ENCODE measurements around the gene CMTM6.
"Not testable (repeated sequence)": the region's sequence is repeated elsewhere in the genome, so short reads cannot be mapped to it uniquely, and the experiment has no call there.

Gene CMTM6, protein sequence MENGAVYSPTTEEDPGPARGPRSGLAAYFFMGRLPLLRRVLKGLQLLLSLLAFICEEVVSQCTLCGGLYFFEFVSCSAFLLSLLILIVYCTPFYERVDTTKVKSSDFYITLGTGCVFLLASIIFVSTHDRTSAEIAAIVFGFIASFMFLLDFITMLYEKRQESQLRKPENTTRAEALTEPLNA

DNA sequence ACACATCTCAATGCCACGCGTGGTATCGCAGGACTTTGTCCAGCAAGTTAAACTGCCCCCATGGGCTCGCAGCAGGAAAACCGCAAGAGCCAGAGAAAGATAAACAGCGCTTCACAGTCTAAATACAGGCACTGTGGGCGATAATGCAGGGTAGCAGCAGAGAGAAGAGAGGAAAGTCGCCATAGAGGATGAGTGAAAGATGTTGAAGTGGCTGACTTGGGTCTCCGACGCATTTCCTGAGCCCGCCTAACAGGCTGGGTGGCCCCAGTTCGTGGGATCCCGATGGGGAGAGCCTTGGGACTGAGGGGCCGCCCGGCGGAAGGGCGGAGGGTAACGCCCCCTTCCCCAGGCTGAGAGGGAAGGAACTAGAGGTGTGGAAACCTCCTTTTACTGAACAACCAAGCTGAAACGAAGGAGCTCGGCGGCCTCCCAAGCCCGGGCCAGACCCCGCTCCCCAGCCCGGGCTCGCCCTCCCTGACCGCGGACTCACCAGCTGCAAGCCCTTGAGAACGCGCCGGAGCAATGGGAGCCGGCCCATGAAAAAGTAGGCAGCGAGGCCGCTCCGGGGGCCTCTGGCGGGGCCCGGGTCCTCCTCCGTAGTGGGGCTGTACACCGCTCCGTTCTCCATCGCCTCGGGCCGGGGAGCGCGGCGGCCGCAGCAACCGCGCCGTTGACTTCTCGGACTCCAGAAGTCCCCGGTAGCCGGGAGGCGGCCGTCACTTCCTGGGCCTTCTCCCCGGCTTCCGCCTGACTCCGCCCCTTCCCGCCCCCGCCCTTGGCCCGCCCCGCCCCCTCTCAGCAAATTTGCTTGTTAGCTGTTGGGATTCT, at the start of gene CMTM6:
Gene CMTM6, minus strand, starts transcription at position 735 of the 828 bp plus-strand sequence. Its CDS starts 107 bp downstream, at position 628.
- peak; percentile 95 for DNase-seq (ENCODE audit: low spot score)

DNA sequence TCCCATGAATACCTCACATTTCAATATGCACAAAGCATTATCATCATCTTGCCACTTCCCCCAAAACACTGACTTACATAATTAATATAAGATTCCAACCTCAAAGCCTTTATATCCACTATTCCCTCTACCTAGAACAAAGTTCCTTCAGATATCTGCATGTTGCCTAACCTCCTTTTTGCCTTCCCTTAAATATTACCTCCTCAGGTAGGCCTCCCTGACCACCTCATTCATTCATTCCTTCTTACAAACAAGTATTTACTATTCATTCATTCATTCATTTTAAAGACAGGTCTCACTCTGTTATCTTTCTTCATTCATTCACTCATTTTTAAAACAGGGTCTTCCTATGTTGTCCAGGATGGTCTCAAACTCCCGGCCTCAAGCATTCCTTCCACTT, 49.4 kb upstream of the CMTM6 start:
- DNase-seq (ENCODE audit: low spot score) = no peak

DNA sequence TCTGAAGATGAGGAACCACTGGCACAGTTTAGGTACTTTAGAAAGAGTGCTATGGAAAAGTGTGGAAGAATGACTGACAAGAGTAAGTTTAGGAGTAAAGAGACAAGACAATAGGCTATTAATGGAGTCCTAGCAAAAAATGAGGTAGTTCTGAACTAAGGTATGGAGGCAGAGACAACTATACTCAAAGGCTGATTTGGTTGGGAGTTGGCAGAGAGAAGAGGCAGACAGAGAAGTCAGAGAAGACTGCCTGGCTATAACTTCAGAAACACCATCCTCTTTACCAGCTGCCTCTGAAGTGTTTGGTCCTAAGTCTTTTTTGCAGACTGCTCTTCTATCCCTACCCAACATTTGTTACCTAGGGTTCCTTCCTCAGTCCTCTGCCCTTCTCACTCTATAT, 48.8 kb upstream of the CMTM6 start:
- DNase-seq (ENCODE audit: low spot score) = no peak

DNA sequence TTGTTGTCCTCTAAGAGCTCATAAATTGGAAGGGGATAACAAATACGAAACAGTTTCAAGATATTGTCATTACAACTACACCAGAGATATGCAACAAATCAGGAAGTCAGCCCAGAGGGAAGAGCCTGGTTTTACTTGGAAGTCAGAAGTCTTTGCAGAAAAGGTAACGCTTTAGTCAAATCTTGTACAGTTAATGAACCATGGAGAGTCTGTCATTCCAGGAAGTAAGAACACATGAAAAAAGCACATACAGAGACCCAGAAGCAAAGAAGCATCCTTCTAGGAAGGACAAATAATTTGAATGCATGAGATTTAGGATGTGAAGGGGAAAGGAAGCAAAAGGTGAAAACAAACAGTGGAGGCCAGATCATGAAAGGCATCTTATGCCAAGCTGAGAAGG, 48.4 kb upstream of the CMTM6 start:
- DNase-seq (ENCODE audit: low spot score) = no peak

DNA sequence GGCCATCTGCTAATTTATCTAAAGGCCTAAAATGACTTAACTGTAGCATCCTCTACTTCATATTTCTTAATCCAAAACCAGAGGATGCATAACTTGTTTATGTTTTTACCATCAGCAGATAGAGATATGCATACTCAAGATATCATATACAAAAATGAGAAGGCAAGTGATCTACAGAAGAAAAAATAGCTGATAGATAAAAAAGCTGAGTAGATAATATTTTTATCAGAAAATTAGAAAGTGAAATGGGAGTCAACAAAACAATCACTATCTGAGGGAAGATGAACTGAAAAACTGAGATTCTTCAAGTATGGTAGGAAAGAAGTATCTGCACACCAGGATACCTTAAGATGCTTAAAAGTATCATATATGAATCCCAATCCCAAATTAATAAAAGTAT, 42.7 kb upstream of the CMTM6 start:
- DNase-seq (ENCODE audit: low spot score) = no peak

DNA sequence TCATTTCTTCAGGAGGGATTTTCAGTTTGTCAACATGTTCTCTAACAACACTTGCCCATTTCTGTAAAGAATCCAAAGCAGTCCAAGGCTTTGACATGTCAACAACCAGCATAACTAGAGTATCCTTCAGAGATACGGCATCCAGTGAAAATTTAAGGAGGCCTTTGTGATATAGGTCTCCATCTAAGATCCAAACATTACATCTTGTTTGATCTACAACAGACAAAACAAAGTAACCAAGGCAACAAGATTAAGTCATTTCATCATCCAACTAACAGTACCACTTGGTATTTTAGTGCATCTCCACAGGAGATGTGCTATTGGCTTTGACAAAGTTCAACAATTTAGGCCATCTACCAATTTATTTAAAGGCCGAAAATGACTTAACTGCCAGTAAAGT, 42.2 kb upstream of the CMTM6 start:
- DNase-seq (ENCODE audit: low spot score) = no peak

DNA sequence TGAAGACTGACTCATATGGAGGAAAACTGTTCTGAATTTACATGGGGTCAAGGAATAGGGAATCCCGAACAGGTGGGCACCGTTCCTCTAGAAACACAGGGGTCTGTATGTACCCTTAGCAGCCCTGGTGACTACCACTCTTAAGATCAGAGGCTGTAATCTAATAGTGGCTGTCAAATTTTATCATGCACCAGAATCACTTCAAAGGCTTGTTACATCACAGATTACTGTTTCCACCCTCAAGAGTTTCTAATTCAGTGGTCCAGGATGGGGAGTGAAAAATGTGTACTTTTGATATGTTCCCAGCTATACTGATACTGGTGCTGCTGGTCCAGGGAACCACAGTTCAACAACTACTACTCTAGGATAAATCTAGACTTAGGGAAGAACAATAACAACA, 40.2 kb upstream of the CMTM6 start:
- DNase-seq (ENCODE audit: low spot score) = no peak

DNA sequence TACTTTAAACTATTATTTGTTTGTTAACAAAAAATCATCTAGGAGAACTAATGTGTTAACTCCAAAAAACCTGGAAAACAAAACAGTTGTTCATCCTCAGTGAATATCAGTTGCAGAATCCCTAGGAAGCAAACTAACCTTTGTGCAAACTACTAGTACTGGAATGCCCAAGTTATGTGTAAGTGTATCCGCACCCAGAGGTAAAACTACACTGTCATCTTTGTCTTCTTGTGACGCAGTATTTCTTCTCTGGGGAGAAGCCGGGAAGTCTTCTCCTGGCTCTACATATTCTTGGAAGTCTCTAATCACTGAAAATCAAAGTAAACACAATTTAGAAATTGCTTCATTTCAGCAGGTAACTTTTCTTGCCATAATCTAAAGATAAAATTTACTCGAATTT, 38.2 kb upstream of the CMTM6 start:
- DNase-seq (ENCODE audit: low spot score) = no peak

DNA sequence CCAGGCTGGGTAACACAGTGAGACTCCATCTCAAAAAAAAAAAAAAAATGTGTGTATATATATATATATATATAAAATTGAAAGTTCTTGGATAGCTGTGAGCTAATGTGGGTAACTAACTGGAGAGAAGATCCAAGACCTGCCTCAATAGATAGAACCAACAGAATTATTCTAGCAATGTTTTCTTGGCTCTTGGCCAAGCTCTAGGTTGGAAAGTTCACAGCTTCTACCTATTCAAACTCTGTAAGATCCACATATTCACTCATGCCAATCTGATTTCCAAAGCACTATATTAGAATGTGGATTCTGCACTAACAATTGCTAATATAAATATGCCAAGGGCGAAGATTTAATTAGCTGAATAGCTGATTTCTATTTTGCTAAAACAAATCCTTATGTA, 29.8 kb upstream of the CMTM6 start:
- DNase-seq (ENCODE audit: low spot score) = no peak

DNA sequence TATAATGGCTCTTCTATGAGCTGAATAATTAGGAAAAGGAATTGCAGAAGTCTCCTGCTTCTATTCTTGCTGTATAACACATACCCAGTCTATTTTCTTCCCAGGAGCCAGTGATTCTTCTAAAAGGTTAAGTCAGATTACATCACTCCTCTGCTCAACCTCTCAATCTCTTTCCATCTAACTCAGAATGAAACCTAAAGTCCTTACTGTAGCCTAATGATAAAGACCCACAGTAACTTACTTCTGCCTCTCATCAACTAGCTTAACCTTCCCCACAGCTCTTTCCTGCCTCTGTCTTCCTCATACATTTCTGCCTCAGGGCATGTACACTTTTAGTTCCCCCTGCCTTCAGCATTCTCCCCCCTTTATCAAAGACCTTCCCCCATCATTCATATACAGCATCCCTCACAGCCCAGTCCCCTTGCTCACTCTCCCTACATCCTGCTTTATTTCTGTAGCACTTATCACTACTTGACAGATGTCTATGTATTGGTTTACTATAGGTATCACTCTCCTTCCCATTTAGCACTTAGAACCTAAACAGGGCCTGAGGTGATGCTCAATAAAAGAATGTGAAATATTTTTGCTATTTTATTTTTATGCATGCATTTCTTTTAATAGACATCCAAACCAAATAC, 28.5 kb upstream of the CMTM6 start:
- no peak for DNase-seq (ENCODE audit: low spot score)

DNA sequence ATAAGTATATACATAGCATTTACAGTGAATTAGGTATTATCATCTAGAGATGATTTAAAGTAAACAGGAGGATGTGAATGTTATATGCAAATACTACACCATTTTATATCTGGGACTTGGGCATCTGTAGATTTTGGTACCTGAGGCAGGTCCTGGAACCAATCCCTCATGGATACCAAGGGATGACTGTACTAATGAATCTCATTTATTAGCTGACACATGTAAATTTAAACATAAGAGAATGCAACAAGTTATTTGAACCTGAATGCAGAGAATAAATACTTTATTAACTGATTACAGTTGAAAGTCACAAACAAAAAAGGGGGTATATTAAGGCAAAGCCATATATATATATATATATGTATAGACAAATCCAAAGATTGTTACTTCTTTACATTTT, 23.1 kb upstream of the CMTM6 start:
- DNase-seq (ENCODE audit: low spot score) = no peak

DNA sequence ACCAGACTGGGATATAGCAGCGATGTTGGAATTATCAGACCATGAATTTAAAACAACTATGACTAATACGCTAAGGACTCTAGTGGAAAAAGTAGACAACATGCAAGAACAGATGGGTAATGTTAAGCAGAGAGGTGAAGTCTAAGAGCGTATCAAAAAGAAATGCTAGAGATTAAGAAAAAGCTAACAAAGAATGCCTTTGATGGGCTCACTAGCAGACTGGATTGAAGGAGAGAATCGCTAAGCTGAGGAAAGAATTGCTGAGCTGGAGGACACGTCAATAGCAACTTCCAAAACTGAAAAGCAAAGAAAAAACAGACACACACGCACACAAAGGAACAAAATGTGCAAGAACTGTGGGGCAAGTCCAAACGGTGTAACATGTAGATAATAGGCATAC, 20.0 kb upstream of the CMTM6 start:
- no peak for DNase-seq (ENCODE audit: low spot score)

DNA sequence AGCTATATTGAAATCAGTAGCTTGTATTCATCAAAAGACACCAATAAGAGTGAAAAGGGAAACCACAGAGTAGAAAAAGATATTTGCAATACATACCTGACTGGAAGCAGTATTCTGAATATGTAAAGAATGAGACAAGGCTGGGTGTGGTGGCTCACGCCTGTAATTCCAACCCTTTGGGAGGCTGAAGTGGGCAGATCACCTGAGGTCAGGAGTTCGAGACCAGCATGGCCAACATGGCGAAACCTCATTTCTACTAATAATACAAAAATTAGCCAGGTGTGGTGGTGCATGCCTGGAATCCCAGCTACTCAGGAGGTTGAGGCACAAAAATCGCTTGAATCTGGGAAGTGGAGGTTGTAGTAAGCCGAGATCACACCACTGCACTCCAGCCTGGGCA, 16.3 kb upstream of the CMTM6 start:
- DNase-seq (ENCODE audit: low spot score) = not testable (repeated sequence)

DNA sequence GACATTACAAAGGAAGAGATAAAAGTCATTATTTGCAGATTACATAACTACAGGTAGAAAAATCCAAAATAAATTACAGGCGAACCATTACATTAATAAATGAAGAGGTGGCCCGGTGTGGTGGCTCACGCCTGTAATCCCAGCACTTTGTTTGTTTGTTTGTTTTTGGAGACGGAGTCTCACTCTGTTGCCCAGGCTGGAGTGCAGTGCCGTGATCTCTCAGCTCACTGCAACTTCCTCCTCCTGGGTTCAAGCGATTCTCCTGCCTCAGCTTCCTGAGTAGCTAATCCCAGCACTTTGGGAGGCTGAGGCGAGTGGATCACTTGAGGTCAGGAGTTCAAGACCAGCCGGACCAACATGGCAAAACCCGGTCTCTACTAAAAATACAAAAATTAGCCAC, 14.1 kb upstream of the CMTM6 start:
- DNase-seq (ENCODE audit: low spot score) = not testable (repeated sequence)

DNA sequence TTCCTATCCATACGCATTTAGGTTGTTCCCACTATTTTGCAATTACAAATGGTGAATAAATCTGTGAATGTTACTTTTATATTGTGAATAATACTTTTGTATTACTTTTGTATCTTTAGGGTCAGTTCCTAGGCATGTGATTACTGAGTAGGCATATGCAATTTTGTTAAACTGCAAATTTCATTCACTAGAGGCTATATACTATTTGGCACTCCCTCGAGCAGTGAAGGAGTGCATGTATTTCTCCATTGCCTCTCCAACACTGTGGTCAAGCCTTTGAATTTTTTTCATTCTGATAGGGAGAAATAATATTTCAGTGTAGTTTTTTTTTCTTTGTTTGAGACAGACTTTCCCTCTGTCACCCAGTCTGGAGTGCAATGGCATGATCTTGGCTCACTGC, 8.4 kb upstream of the CMTM6 start:
- DNase-seq (ENCODE audit: low spot score) = no peak

DNA sequence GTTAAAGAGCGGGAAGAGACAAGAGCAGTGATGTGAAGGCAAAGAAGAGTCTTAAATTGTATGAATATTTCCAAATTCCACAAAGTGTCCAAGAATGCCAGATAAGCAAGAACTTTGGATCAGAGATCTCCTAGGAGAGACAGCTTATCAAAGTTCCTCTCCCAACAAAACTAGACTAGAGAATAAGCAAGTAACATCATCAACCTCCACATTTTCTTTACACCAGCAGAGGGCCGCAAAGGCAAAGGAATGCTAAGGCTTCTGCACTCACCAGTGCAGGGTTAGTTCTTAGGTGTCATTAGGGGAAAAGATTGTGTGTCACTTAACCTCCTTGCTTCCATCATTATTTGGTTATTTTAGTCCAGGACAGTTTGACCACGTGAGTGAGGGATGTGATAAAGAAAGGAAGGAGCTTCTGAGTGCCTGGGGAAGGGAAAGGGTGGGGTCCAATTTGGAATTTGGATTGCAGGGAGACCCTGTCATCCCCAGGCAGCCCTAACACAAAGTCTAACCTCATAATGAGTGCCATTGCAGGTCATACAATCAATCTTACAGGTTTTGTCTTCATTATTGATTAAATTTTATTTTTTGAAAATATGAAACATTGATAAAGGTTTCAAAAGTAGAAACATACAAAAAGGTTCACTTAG, 7.5 kb upstream of the CMTM6 start:
- peak; percentile 76 for DNase-seq (ENCODE audit: low spot score)

DNA sequence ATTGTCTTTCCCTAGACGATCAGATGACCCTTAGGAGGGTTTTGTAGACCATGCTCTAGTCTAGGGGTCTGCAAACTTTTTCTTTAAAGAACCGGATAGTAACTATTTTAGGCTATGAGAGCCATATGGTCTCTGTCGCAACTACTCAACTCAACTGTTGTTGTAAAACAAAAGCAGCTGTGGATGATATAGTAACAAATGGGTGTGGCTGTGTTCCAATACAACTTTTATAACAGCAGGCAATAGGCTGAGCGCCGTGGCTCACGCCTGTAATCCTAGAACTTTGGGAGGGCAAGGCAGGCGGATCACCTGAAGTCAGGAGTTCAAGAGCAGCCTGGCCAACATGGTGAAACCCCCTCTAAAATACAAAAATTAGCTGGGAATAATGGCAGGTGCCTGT, 6.1 kb upstream of the CMTM6 start:
- DNase-seq (ENCODE audit: low spot score) = no peak

DNA sequence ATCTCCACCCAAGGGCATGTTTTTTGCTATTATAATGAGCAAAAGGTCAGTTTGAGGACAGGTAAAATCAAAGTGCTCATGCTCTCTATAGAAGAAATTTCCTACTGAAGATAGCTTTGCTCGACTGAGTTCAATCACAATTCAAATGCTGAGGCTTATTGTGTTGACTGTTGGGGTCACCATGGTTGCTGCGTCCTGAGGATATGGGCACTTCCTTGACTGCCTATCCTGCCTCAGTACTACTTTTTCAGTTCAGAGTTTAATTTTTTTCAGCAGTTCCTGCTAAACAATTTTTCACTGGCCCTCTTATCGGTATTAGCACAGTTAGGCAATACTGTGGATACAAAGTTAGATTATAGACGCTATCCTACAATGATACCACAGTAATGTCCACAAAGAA, 3.8 kb upstream of the CMTM6 start:
- no peak for DNase-seq (ENCODE audit: low spot score)

DNA sequence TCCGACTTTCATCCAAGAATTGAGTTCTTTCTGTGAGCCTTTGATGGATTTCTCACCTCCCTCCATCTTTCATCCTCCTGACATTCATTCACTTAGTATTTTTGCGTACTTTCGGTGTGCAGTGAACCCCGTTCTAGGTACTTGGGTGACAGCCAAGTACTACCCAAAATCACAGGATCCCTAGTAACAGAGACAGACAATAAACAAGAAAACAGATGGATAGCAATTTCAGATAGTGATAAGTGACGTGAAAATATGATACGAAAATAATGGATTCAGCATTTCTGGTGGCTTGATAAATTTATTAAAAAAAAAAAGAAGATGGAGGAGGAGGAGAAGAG, 264 bp upstream of the CMTM6 start:
- no peak for DNase-seq (ENCODE audit: low spot score)

DNA sequence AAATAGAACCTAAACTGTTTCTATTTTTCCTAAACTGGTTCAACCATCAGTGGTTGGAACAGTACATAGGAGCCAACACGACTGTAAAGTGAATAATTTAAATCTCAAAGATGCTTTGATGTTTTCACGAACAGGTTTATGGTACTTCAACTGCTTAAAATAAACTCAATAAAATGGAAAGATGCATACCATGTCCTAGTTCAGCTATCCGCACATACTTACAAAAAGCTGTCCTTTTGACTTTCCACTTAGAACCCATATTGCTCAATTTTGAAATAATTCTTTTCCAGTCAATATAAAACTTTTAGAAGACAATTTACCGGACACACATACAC, 902 bp downstream of the CMTM6 start:
- no peak for DNase-seq (ENCODE audit: low spot score)

DNA sequence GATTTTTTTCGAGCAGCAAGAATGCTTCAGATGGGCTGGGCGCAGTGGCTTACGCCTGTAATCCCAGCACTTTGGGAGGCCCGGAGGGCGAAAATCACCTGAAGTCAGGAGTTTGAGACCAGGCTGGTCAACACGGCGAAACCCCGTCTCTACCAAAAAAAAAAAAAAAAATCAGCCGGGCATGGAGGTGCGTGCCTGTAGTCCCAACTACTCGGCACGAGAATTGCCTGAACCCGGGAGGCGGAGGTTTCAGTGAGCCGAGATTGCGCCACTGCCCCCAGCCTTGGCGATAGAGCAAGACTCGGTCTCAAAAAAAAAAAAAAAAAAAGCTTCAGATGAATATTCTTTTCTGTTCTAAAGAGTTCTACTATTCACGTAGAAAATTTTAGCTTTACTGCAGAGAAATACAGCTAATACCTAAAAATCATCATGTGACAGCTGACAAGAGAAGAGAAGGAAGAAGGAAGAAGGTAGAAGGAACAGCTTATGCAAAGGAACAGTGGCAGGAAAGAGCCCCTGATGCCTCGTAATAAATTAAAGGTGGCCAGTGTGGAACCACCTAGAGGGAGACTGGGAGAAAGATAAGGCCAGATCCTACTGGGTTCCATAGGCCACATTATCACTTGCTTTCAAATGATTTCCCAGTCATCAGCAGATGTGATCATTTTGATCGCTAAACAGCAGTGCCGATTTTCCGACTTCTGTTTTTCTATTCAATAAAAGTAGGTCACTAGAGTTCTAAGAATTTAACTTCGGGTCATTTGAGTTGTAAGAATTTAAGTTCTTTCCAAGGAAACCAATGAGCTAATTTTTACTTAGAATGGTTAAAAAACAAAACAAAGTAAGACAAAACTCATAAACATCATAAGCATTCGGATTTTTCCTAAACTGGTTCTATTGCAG, 1.5 kb downstream of the CMTM6 start:
- no peak for DNase-seq (ENCODE audit: low spot score)

DNA sequence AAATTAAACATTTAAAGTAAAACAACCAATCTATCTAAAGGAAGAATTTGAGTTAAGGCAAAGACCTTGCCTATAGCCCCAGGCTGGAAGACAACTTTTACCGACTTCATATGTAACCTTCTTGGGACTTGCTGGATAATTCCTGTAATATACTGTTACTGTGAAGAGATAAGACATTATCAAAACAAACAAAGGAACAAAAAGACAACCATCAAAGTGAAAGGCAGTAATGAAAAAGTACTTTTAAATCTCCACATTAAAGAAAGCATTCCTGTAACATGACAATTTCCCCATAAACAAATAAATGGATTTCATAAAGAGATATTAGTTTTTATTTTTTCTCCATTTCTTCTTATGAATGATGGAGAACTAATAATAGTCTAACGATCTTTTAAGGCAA, 2.4 kb downstream of the CMTM6 start:
- DNase-seq (ENCODE audit: low spot score) = no peak

Data from AG08396 (cell line).